T-helper 1 cell treated with Interleukin-12 subunit alpha and Interleukin-12 subunit beta and Interleukin-4 antibody, amounts not matched to agents 30 μg/mL and 1 μg/mL, for 36 hours (primary cell): ENCODE results near the gene TTC9C.
A peak's percentile ranks its signal among the peaks of the same experiment; 100 is the strongest.
"Not testable (repeated sequence)": the region's sequence is repeated elsewhere in the genome, so short reads cannot be mapped to it uniquely, and the experiment has no call there.

Source experiments
- H3K27ac Mint-ChIP-seq: one replicate; pipeline ENCODE4 v1.8.0; 2021; ENCODE audit warnings: mild to moderate bottlenecking, mixed read lengths
- H3K27me3 Mint-ChIP-seq: one replicate; pipeline ENCODE4 v1.8.0; 2021; ENCODE audit warnings: low read depth, mixed read lengths
- H3K36me3 Mint-ChIP-seq: one replicate; pipeline ENCODE4 v1.8.0; 2021; ENCODE audit warnings: low read depth, mixed read lengths
- H3K4me1 Mint-ChIP-seq: one replicate; pipeline ENCODE4 v1.8.0; 2021; ENCODE audit warnings: low read depth, mixed read lengths
- H3K4me3 Mint-ChIP-seq: one replicate; pipeline ENCODE4 v1.8.0; 2021; ENCODE audit warnings: mild to moderate bottlenecking, moderate library complexity, mixed read lengths
- H3K9me3 Mint-ChIP-seq: one replicate; pipeline ENCODE4 v1.8.0; 2021; ENCODE audit warnings: mixed read lengths

The TTC9C gene

GRCh38 chr11:62752994-62753735 lies 24.9 kb downstream of the TTC9C start:
- peaks cover 19% of the 10 kb centered on the region for H3K4me1 Mint-ChIP-seq

GRCh38 chr11:62753736-62754603 lies 25.7 kb downstream of the TTC9C start, which contains the start of gene ZBTB3:
Gene ZBTB3 (minus strand): TSS chr11:62754160. CDS start chr11:62753664, 496 bp downstream.
- peaks cover 3% of the 10 kb centered on the region for H3K36me3 Mint-ChIP-seq
- peak within 1 kb of the TSS; percentile 97 for H3K27ac Mint-ChIP-seq

More at GRCh38 chr11:62752994-62753735, 24.9 kb downstream of the TTC9C start:
- no peaks in the 10 kb centered on the region for H3K9me3 Mint-ChIP-seq
- no peaks in the 10 kb centered on the region for H3K27me3 Mint-ChIP-seq
- peaks cover 3% of the 10 kb centered on the region for H3K36me3 Mint-ChIP-seq
- H3K27ac Mint-ChIP-seq = peak overlapping the region; percentile 97
- H3K4me3 Mint-ChIP-seq = peak overlapping the region; percentile 96

DNA sequence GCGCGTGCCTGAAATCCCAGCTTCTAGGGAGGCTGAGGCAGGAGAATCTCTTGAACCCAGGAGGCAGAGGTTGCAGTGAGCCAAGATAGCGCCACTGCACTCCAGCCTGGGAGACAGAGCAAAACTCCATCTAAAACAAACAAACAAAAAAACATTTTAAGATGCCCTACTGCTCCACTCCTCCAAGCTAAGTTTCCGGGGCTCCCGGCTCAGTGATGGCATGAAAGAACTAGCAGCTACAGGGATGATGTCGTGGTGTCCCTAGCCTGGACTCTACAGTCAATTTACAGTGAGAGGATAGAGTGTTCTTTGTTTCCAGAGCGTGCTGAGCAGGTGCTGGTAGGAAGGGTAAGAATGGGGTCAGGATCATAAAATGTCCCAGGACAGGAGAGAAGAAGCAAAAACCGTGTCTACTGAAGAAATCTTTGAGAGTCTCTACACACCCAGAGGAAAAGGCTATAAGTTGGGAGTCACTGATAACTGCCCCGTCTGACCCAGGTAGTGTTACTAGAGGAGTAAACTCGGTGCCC lies 26.9 kb downstream of the TTC9C start:
- Mint-ChIP-seq H3K9me3 (no peaks in the 10 kb centered on the region), H3K27ac (no peak overlapping the region), H3K36me3 (peaks cover 3% of the 10 kb centered on the region), H3K27me3 (no peaks in the 10 kb centered on the region), H3K4me1 (peaks cover 14% of the 10 kb centered on the region), H3K4me3 (peak overlapping the region; percentile 20)

More at GRCh38 chr11:62753736-62754603, 25.7 kb downstream of the TTC9C start, which contains the start of gene ZBTB3:
- Mint-ChIP-seq H3K27me3 (no peaks in the 10 kb centered on the region), H3K9me3 (no peaks in the 10 kb centered on the region), H3K4me3 (peak within 1 kb of the TSS; percentile 96), H3K4me1 (peaks cover 16% of the 10 kb centered on the region)

GRCh38 chr11:62757846-62758788 lies 29.8 kb downstream of the TTC9C start:
- Mint-ChIP-seq H3K4me3 (no peak overlapping the region), H3K36me3 (peaks cover 5% of the 10 kb centered on the region), H3K27ac (no peak overlapping the region), H3K4me1 (peaks cover 22% of the 10 kb centered on the region), H3K9me3 (no peaks in the 10 kb centered on the region), H3K27me3 (no peaks in the 10 kb centered on the region)

DNA sequence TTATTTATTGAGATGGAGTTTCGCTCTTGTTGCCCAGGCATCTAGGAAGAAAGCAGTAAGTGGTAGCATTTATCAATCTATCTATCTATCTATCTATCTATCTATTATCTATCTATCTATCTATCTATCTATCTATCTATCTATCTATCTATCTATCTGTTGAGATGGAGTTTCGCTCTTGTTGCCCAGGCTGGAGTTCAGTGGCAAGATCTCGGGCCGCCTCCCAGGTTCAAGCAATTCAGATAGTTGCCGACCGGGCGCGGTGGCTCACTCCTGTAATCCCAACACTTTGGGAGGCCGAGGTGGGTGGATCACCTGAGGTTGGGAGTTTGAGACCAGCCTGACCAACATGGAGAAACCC lies 32.6 kb downstream of the TTC9C start:
- H3K27me3 Mint-ChIP-seq, H3K9me3 Mint-ChIP-seq: not testable (repeated sequence)
- Mint-ChIP-seq H3K4me3 (peak overlapping the region; percentile 94), H3K27ac (peak overlapping the region; percentile 96), H3K4me1 (peaks cover 17% of the 10 kb centered on the region), H3K36me3 (peaks cover 12% of the 10 kb centered on the region)

DNA sequence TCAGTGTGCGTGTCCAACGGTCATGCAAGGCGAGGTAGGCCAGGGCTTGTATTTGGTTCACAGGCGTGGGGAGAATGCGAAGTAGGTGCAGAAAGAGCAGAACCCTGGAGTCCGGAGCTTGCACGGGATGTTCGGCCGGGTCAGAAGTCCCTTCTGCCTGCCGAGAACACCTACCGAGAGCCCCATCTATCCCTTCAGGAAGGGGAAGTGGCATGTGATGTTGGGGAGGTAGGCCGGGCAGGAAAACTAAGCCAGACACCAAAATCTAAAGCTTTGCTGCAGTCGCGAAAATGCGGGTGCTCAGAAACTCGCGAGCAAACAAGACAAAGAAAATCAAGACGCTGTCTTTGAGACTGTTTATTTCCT lies 42.5 kb downstream of the TTC9C start:
- Mint-ChIP-seq H3K9me3 (no peaks in the 10 kb centered on the region), H3K27ac (peak overlapping the region; percentile 94), H3K27me3 (no peaks in the 10 kb centered on the region), H3K36me3 (peaks cover 10% of the 10 kb centered on the region), H3K4me3 (peak overlapping the region; percentile 85), H3K4me1 (peaks cover 21% of the 10 kb centered on the region)

- Mint-ChIP-seq H3K4me3 (peak within 1 kb of the TSS; percentile 85), H3K36me3 (peaks cover 6% of the 10 kb centered on the region), H3K9me3 (no peaks in the 10 kb centered on the region), H3K4me1 (peaks cover 21% of the 10 kb centered on the region), H3K27me3 (no peaks in the 10 kb centered on the region), H3K27ac (peak within 1 kb of the TSS; percentile 94)
Measured at GRCh38 chr11:62771144-62772021, 43.1 kb downstream of the TTC9C start, which contains the start of gene TAF6L. Gene TAF6L (plus strand): TSS chr11:62771396. CDS start chr11:62775784, 4,388 bp downstream.

GRCh38 chr11:62774407-62774806 lies 46.1 kb downstream of the TTC9C start:
- peaks cover 13% of the 10 kb centered on the region for H3K36me3 Mint-ChIP-seq
- H3K4me1 Mint-ChIP-seq = peaks cover 31% of the 10 kb centered on the region
- H3K27me3 Mint-ChIP-seq = no peaks in the 10 kb centered on the region
- H3K27ac Mint-ChIP-seq = no peak overlapping the region
- no peaks in the 10 kb centered on the region for H3K9me3 Mint-ChIP-seq
- no peak overlapping the region for H3K4me3 Mint-ChIP-seq

- Mint-ChIP-seq H3K4me3 (no peak overlapping the region), H3K27ac (peak overlapping the region; percentile 24), H3K4me1 (peaks cover 20% of the 10 kb centered on the region), H3K36me3 (peaks cover 13% of the 10 kb centered on the region), H3K9me3 (no peaks in the 10 kb centered on the region), H3K27me3 (no peaks in the 10 kb centered on the region)
Measured at GRCh38 chr11:62775646-62776045, 47.4 kb downstream of the TTC9C start.

GRCh38 chr11:62777389-62777788 lies 49.1 kb downstream of the TTC9C start:
- Mint-ChIP-seq H3K9me3 (no peaks in the 10 kb centered on the region), H3K36me3 (peaks cover 15% of the 10 kb centered on the region)

DNA sequence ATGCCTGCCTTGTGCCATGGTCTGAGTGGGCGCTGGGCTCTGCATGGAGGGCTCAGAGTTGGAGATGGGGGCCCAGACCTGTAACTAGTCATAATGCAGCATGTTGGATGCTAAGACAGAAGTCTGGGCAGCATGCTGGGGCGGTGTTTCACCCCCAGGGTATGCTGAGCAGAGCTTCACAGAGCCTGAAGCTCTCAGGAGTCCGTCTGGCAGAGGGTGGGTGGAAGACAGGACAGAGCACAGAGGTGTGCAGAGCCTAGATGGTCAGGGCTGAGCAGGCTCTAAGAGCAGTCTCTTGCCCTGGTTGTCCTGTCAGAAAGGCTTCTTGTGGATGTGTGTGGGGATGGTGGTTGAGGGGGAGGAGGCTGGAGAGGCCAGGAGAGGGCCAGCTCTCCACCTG lies 50.2 kb downstream of the TTC9C start:
- Mint-ChIP-seq H3K27me3 (no peaks in the 10 kb centered on the region), H3K36me3 (peaks cover 16% of the 10 kb centered on the region), H3K9me3 (no peaks in the 10 kb centered on the region), H3K27ac (no peak overlapping the region), H3K4me1 (peaks cover 10% of the 10 kb centered on the region), H3K4me3 (no peak overlapping the region)

More at GRCh38 chr11:62777389-62777788, 49.1 kb downstream of the TTC9C start:
- no peaks in the 10 kb centered on the region for H3K27me3 Mint-ChIP-seq
- peak overlapping the region; percentile 17 for H3K4me3 Mint-ChIP-seq
- H3K27ac Mint-ChIP-seq = peak overlapping the region; percentile 61
- H3K4me1 Mint-ChIP-seq = peaks cover 10% of the 10 kb centered on the region

- Mint-ChIP-seq H3K27me3 (no peaks in the 10 kb centered on the region), H3K27ac (no peak overlapping the region), H3K9me3 (no peaks in the 10 kb centered on the region), H3K4me1 (peaks cover 16% of the 10 kb centered on the region), H3K36me3 (peaks cover 16% of the 10 kb centered on the region), H3K4me3 (no peak overlapping the region)
Measured at GRCh38 chr11:62782753-62783152, 54.5 kb downstream of the TTC9C start.
